ENCODE measurements around the gene LEPROT.

LEPROT gene

DNA sequence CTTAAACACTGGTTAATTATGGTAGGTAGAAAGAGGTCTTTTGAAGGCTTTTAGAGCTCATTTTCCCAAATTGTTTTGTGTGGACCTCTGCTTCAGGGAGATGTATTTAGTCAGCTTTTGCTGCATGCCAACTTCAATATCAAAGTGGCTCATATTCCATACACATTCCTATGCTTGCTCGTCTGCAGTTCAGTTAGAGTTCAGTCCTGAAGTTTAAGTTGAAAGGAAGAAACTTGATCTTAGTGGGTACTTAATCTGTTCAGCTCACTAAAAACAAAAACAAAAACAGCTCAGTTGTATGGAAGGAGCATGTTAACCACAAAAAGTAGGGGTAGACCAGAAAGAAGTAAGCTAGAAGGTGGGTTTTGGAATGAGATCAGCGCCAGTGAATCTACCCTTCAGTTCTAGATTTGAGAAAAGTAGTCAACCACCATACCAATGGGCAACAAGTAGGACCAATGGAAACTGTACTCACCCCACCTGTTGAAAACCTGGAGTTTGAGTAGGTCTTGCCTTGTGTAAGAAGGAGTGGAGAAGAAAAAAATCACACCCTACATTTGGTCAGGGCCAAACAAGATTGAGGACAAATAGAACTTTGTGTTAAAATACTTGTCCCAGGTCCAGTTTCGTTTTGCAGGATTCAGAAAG lies 58.0 kb downstream of the LEPROT start:
- DNase-seq: peak; percentile 41

DNA sequence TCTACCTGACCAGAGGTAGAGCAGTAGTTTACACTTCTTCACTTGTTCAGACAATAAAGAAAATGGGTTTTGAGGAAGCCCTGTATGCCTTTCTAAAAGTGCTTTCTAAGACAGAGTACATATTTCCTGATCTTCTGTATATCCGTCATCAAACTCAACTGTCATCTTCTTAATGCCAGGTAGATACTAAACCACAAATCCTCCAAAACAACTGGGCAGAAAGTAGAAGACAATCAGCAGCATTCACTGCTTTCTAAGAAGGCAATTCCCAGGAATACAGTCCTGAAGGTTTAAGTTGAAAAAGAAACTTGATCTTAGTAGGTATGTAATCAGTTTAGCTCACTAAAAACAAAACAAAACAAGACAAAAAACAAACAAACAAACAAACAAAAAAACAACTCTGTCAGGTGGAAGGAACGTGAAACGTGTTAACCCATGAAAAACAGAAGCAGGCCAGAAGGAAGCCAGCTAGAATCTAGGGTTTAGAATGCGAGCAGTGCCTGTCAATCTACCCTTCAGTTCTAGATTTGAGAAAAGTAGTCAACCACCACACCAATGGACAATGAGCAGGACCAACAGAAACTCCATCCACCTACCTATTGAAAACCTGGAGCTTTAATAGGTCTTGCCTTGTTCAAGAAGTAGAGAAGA lies 59.2 kb downstream of the LEPROT start:
- no peak for DNase-seq

DNA sequence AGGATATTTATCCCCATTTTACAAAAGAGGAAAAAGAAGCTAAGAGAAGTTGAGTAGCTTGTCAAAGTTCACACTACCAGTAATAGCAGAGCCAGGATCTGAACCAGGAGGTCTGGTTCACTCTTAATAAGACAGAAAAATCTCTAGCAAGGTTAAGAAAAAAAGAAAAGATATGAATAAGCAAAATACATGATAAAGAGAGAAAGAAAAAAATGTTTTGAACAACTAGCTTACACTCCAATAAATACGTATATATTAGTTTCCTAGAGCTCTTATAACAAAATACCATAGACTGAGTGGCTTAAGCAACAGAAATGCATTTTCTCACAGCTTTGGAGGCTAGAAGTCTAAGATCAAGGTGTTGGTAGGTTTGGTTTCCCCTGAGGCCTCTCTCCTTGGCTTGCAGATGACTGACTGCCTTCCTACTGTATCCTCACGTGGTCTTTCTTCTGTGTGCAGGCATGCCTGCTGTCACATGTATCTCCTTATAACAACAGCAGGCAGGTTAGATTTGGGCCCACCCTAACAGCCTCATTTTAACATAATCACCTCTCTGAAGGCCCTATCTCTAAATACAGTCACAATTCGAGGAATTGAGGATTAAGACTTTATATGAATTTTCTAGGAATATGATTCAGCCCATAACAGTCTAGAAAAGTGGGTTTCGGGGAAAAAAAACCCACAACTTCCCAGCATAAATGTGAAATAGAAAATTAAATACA lies 60.4 kb downstream of the LEPROT start:
- no peak for DNase-seq

DNA sequence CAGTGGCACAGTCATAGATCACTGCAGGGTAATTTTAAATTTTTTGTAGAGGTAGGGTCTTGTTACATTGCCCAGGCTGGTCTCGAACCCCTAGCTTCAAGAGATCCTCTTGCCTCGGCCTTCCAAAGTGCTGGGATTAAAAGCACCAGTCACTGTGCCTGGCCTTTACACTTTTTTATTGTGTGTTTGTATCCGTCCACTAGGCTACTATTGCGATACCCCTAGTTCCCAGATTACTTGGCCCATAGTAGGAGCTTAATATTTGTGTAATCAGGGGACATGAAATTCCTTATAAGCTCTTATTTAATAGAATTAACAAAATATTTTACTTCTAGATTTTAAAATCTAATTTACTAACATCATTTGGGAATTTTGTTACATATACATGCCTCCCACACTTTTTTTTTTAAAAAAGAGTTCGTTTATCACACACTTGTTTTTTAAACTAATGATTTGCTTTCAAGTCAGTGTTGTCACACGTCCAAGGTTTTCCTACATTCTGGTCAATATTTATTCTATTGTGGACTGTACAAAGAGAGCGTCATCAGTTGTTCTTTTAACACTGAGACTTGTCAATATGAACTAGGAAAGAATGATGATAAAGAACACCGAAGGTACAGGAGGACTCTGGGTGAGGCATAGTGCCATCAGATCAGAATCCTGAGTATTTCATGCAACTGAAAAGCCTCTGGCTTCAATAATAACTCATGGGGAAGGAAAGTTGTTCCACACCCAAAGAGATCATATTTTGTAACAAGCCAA lies 63.7 kb downstream of the LEPROT start:
- no peak for DNase-seq
